GM18526 (cell line): ENCODE results near the gene SLFN13.

Source experiments
- POLR2A ChIP-seq: IDR thresholded peaks from 3 replicates; pipeline ENCODE4 v1.6.1; 2011; ENCODE audit not compliant: insufficient read length; ENCODE audit errors: extremely low read depth

The SLFN13 gene

GRCh38 chr17:35449371-35449931 is 885 bp upstream of the SLFN13 start:
- TF ChIP-seq POLR2A, result no peak

- no peak for TF ChIP-seq POLR2A
Measured at GRCh38 chr17:35448899-35449227, 297 bp upstream of the SLFN13 start.

- TF ChIP-seq POLR2A, result no peak
Measured at GRCh38 chr17:35447499-35447898, 1.1 kb downstream of the SLFN13 start.

DNA sequence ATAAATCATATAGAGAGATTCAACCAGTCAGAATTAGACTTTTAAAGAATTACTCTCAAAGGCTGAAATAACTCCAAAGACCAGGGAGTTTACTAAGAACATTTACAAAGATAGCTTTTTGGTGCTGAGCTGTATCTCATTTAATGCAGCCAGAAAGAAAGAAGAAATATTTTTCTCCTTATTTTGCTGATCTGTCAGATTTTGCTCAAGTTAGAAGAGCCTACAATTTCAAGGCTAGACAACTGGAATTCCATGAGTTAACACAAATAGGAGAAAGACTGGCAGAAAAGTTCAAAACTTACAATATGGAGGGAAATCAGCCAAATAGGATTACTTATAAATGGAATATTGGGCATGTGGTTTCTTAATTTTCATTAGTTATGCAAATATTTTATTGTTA is 10.1 kb downstream of the SLFN13 start:
- no peak for TF ChIP-seq POLR2A

DNA sequence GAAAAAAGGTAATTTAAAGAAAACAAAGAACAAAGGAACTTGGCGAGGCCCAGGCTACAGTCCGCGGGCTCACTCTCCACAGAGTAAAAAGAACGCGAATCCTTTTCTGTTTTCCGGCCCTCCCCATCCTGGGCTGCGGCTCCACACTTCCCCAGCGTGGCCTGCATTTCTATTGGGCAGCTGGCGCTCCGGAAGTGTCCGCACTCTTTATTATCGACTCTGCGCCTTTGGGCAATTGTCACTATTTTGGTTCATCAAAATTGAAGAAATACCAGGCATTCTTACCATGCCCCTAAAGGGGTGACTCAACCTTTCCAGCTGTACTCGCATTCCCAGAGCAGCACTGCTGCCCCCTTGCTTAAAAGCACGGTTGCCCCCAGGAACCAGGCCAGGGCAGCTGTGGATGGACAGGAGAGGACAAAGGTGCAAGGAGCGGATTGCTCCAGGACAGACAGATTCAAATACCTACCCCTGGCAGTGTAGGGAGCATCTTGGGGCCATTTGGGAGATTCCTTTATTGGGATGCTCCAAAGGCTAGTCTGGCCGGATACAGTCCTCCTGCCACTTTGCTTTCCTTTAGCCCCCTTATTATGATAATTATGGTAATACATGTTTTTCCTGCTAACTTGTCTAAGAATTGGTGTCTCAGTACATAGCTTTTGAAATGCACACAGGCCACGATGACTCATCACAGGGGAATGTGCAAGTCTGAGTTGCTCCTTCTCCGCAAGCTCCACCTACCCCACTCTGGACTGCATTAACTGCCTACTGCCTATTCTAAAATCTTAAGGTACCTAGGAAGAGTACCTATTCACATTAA is 15.3 kb downstream of the SLFN13 start:
- no peak for TF ChIP-seq POLR2A

DNA sequence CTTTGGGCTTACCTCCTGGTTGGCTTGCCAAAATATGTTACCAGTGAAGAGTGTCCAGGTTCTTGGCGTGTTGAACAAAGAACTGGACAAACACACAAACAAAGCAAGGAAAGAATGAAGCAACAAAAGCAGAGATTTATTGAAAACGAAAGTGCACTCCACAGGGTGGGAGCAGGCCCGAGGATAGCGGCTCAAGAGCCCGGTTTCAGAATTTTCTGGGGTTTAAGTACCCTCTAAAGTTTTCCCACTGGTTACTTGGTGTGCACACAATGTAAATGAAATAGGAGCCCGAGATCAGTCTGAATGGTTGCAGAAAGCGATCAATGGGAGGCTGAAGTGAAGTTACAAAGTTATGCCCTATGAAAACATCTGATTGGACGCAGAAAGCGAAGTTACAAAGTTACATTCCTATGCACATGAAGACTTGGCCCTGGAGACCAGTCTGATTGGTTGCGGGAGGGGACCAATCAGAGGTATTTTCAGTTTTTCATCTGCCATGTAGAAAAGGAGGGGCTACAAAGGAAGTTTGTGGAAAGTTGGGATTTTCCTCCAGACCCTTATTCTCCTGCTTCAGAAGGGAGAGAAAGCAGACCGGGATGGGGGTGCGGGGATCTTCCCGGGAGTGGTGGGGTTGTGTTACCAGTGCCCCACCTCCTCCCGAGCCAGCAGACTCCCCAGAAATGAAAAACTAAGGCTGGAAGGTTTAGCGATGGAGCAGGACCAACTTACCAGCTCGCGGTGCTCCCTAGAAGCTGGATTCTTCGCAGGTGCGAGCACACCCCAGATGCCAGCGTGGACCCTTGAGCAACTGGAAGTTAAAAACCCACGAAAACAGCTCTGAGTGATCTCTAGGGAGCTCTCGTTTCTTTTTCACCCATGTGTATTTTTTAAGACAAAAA is 16.1 kb downstream of the SLFN13 start, which contains the start of gene SLFN12:
TSS of gene SLFN12 (minus strand) at position 325 of the 899 bp plus-strand sequence. CDS start 9,472 bp downstream, outside the sequence.
- TF ChIP-seq POLR2A, result peak; percentile 31

DNA sequence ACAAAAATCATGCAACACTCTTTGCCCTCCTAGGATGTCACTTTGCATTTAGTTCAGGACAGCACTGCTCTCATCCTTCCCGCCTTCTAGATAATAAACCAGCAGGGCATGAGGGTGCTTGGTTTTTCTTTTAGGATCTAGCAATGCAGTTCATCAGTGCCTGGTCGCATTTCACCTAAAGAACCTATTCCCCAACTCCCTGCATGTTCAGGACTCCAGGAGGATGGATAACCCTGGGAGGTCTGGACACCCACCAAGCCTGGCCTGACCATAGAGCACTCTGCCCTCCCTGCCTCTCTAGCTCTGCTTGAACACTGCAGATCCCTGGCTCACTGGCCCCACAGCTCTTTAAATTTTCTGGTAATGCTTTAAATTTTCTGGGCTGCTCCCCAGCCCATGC is 18.9 kb downstream of the SLFN13 start:
- TF ChIP-seq POLR2A, result no peak

DNA sequence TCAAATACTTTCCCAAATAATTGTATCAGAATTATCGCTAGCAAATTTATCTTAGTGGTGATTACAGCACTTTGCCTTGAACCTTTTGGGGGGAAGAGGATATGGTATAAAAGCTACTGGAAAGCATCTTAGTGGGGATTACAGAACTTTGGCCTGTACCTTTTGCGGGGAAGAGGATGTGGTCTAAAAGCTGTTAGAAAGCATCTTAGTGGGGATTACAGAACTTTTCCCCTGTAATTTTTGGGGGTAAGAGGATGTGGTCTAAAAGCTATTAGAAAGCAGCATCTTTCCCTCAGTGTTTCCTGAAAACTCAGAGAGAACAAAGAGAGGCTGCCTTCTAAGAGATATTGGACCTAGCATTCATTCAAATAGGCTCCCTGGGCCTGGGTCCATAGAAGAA is 20.3 kb downstream of the SLFN13 start:
- TF ChIP-seq POLR2A, result no peak

GRCh38 chr17:35423761-35424160 is 24.8 kb downstream of the SLFN13 start:
- no peak for TF ChIP-seq POLR2A

GRCh38 chr17:35416659-35417058 is 31.9 kb downstream of the SLFN13 start:
- no peak for TF ChIP-seq POLR2A

- TF ChIP-seq POLR2A, result no peak
Measured at GRCh38 chr17:35414247-35414646, 34.3 kb downstream of the SLFN13 start.

GRCh38 chr17:35407531-35407930 is 41.0 kb downstream of the SLFN13 start:
- TF ChIP-seq POLR2A, result no peak

GRCh38 chr17:35406568-35406967 is 42.0 kb downstream of the SLFN13 start:
- no peak for TF ChIP-seq POLR2A

DNA sequence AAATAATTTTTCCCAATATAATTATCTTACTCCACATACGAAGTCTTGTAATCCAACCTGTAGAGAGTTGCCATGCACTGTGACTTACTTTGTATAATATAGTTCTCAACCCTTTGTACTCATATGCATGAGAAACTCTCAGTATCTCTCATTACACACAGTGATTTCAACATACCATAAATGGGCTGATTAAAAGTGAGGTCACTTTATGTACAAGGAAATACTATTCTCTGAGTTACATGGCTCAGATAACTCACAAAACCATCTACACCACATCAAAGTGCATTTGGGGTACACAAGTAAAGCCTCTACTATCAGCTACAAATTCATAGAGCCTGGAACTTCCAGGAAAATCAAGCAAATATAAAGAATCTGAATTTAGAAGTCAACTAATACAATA is 44.2 kb downstream of the SLFN13 start:
- TF ChIP-seq POLR2A, result no peak

DNA sequence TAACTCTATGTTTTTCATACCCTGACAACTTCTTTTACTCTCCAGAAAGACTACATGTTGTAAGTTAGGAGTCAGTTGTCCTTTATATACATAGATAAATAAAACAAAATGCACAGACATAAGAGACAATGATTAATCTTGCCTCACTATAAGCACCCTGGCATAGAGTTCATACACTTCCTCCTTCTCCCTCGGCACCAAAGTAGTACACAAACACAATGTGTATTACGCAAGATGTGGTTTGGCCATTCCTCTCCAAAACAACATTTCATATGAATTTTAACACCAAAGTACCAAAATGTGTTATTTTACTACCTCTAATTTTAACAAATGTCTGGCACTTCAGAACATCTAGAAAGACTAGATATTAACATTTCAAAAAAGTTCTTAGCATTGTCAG is 57.9 kb downstream of the SLFN13 start:
- TF ChIP-seq POLR2A, result no peak

GRCh38 chr17:35390156-35390555 is 58.4 kb downstream of the SLFN13 start:
- no peak for TF ChIP-seq POLR2A
